ENCODE results near the gene FGD6. TPM values are rescaled to one million over a fixed set of nuclear protein-coding genes. Genes with fewer than 3 reads are reported as not detected.

FGD6 gene
- polyA plus RNA-seq, 1 donor (not counting 4 experiments of a cell fraction or from before 2014, with no cell fraction given): 54.2 TPM

- no peak for TF ChIP-seq CTCF (optimal IDR thresholded peaks at IDR 0.05 in 1 of 3, IDR thresholded peaks at IDR 0.05 in 1 of 3, conservative IDR thresholded peaks at IDR 0.05 in 1 of 3; ENCODE audit: extremely low read depth in 1 of 3, insufficient read depth in 2 of 3, low read length in 3 of 3)
- no peak for TF ChIP-seq EZH2 (IDR thresholded peaks at IDR 0.05; ENCODE audit: low read length)
- Histone ChIP-seq H3K4me1 (ENCODE audit: control insufficient read depth, extremely low read depth, insufficient read depth, low read length) (no peaks in the 10 kb centered on the region), H3K27ac (ENCODE audit: control insufficient read depth, insufficient read depth, low read length) (no peak overlapping the region), H3K9me1 (ENCODE audit: control insufficient read depth, extremely low read depth, insufficient read depth, low read length) (no peaks in the 10 kb centered on the region), H3K36me3 (ENCODE audit: control insufficient read depth in 2 of 2, extremely low read depth in 1 of 2, insufficient read depth in 2 of 2, low read length in 2 of 2) (peaks cover 0 to 3% of the 10 kb centered on the region in 2 experiments), H3K9ac (ENCODE audit: control insufficient read depth, extremely low read depth, insufficient read depth, low read length) (no peak overlapping the region), H4K20me1 (ENCODE audit: control insufficient read depth, extremely low read depth, insufficient read depth, low read length) (peaks cover 2% of the 10 kb centered on the region), H3K27me3 (ENCODE audit: control insufficient read depth, extremely low read depth, insufficient read depth, low read length) (no peaks in the 10 kb centered on the region), H3K4me3 (ENCODE audit: control insufficient read depth in 2 of 3, extremely low read depth in 1 of 3, insufficient read depth in 2 of 3, low read depth in 1 of 3, low read length in 3 of 3) (no peak overlapping the region), H2AFZ (ENCODE audit: control insufficient read depth, low read length) (no peak overlapping the region), H3K4me2 (ENCODE audit: control insufficient read depth, extremely low read depth, insufficient read depth, low read depth, low read length) (no peak overlapping the region), H3K9me3 (ENCODE audit: control insufficient read depth, low read depth, low read length) (no peaks in the 10 kb centered on the region), H3K79me2 (ENCODE audit: control insufficient read depth, insufficient read depth, low read length) (peaks cover 72% of the 10 kb centered on the region)
- dilution Hi-C loops (cut with MboI; ENCODE audit: extremely low pct_ligation_motif_present, low sequenced_read_pairs): no loop called here
- FAIRE-seq: no peak
- no peak for DNase-seq (ENCODE audit: low read depth, low spot score)
Observed at GRCh38 chr12:95248604-95249360, 31.5 kb upstream of the FGD6 start.

GRCh38 chr12:95248095-95248494 lies 30.8 kb upstream of the FGD6 start:
- dilution Hi-C loops (cut with MboI; ENCODE audit: extremely low pct_ligation_motif_present, low sequenced_read_pairs): no loop called here
- Histone ChIP-seq H3K9me3 (ENCODE audit: control insufficient read depth, low read depth, low read length) (no peaks in the 10 kb centered on the region), H3K9me1 (ENCODE audit: control insufficient read depth, extremely low read depth, insufficient read depth, low read length) (no peaks in the 10 kb centered on the region), H3K79me2 (ENCODE audit: control insufficient read depth, insufficient read depth, low read length) (peaks cover 77% of the 10 kb centered on the region), H3K4me2 (ENCODE audit: control insufficient read depth, extremely low read depth, insufficient read depth, low read depth, low read length) (no peak overlapping the region), H3K27me3 (ENCODE audit: control insufficient read depth, extremely low read depth, insufficient read depth, low read length) (no peaks in the 10 kb centered on the region), H4K20me1 (ENCODE audit: control insufficient read depth, extremely low read depth, insufficient read depth, low read length) (peaks cover 2% of the 10 kb centered on the region), H3K27ac (ENCODE audit: control insufficient read depth, insufficient read depth, low read length) (no peak overlapping the region), H3K4me3 (ENCODE audit: control insufficient read depth in 2 of 3, extremely low read depth in 1 of 3, insufficient read depth in 2 of 3, low read depth in 1 of 3, low read length in 3 of 3) (no peak overlapping the region), H3K9ac (ENCODE audit: control insufficient read depth, extremely low read depth, insufficient read depth, low read length) (no peak overlapping the region), H3K4me1 (ENCODE audit: control insufficient read depth, extremely low read depth, insufficient read depth, low read length) (no peaks in the 10 kb centered on the region), H2AFZ (ENCODE audit: control insufficient read depth, low read length) (no peak overlapping the region), H3K36me3 (ENCODE audit: control insufficient read depth in 2 of 2, extremely low read depth in 1 of 2, insufficient read depth in 2 of 2, low read length in 2 of 2) (peaks cover under 1 to 9% of the 10 kb centered on the region in 2 experiments)
- TF ChIP-seq EZH2 (IDR thresholded peaks at IDR 0.05; ENCODE audit: low read length): no peak
- no peak for TF ChIP-seq CTCF (optimal IDR thresholded peaks at IDR 0.05 in 1 of 3, IDR thresholded peaks at IDR 0.05 in 1 of 3, conservative IDR thresholded peaks at IDR 0.05 in 1 of 3; ENCODE audit: extremely low read depth in 1 of 3, insufficient read depth in 2 of 3, low read length in 3 of 3)
- DNase-seq (ENCODE audit: low read depth, low spot score) (no peak), FAIRE-seq (no peak)

All from keratinocyte (primary cell).